ENCODE results near the gene LRRC36. TPM values are rescaled to one million over a fixed set of nuclear protein-coding genes. Genes with fewer than 3 reads are reported as not detected.

Gene LRRC36
- total RNA-seq, 3 donors from 2014 or later (not counting 1 experiment from before 2014, with no cell fraction given) = not detected

GRCh38 chr16:67296420-67296819 is 30.2 kb upstream of the LRRC36 start:
- peaks cover 11% of the 10 kb centered on the region for H3K4me1 ChIP-seq (ENCODE audit: control insufficient read depth, insufficient read depth, low read length)
- WGBS (ENCODE audit: insufficient coverage) = 77% methylated on average over 2 of the region's 3 CpGs
- no peaks in the 10 kb centered on the region for H3K9me3 ChIP-seq (ENCODE audit: control insufficient read depth, insufficient read depth, low read length)
- DNase-seq = no peak
- Mint-ChIP-seq H3K4me1 (peaks cover 6 to 7% of the 10 kb centered on the region in 2 donors), H3K27ac (no peak overlapping the region), H3K9me3 (no peaks in the 10 kb centered on the region), H3K36me3 (no peaks in the 10 kb centered on the region), H3K4me3 (no peak overlapping the region), H3K27me3 (ENCODE audit: low read depth in 2 of 2) (no peaks in the 10 kb centered on the region)
- no peak for TF ChIP-seq CTCF (IDR thresholded peaks at IDR 0.05)
- no peak for ATAC-seq
- no peak overlapping the region for H3K4me3 ChIP-seq (ENCODE audit: low read length)
- no peak overlapping the region for H3K27ac ChIP-seq (ENCODE audit: low read length)
- H3K36me3 ChIP-seq (ENCODE audit: control insufficient read depth, insufficient read depth, low read length) = no peaks in the 10 kb centered on the region
- H3K27me3 ChIP-seq (ENCODE audit: control insufficient read depth, insufficient read depth, low read length) = no peaks in the 10 kb centered on the region
- intact Hi-C loops (cut with micrococcal nuclease) = no loop called here

- intact Hi-C loops (cut with micrococcal nuclease) = no loop called here
- no peak for TF ChIP-seq CTCF (IDR thresholded peaks at IDR 0.05)
- Histone ChIP-seq H3K27ac (ENCODE audit: low read length) (no peak overlapping the region), H3K36me3 (ENCODE audit: control insufficient read depth, insufficient read depth, low read length) (no peaks in the 10 kb centered on the region), H3K4me3 (ENCODE audit: low read length) (no peak overlapping the region), H3K27me3 (ENCODE audit: control insufficient read depth, insufficient read depth, low read length) (no peaks in the 10 kb centered on the region), H3K4me1 (ENCODE audit: control insufficient read depth, insufficient read depth, low read length) (peaks cover 11% of the 10 kb centered on the region), H3K9me3 (ENCODE audit: control insufficient read depth, insufficient read depth, low read length) (no peaks in the 10 kb centered on the region)
- Mint-ChIP-seq H3K9me3 (no peaks in the 10 kb centered on the region), H3K4me3 (no peak overlapping the region), H3K4me1 (peaks cover 6 to 7% of the 10 kb centered on the region in 2 donors), H3K27ac (no peak overlapping the region), H3K27me3 (ENCODE audit: low read depth in 2 of 2) (no peaks in the 10 kb centered on the region), H3K36me3 (no peaks in the 10 kb centered on the region)
- WGBS (ENCODE audit: insufficient coverage) = 91% methylated on average over 9 of the region's 9 CpGs
- DNase-seq = no peak
- no peak for ATAC-seq
Observed at GRCh38 chr16:67298277-67298676, 28.3 kb upstream of the LRRC36 start.

GRCh38 chr16:67299269-67299668 is 27.3 kb upstream of the LRRC36 start:
- 92% methylated on average over 15 of the region's 15 CpGs for WGBS (ENCODE audit: insufficient coverage)
- no peak overlapping the region for H3K4me3 ChIP-seq (ENCODE audit: low read length)
- peaks cover 7% of the 10 kb centered on the region for H3K4me1 ChIP-seq (ENCODE audit: control insufficient read depth, insufficient read depth, low read length)
- DNase-seq (no peak), ATAC-seq (no peak)
- H3K27ac ChIP-seq (ENCODE audit: low read length) = no peak overlapping the region
- no peak for TF ChIP-seq CTCF (IDR thresholded peaks at IDR 0.05)
- H3K36me3 ChIP-seq (ENCODE audit: control insufficient read depth, insufficient read depth, low read length) = no peaks in the 10 kb centered on the region
- intact Hi-C loops (cut with micrococcal nuclease) = no loop called here
- H3K36me3 Mint-ChIP-seq = no peaks in the 10 kb centered on the region
- H3K9me3 Mint-ChIP-seq = no peaks in the 10 kb centered on the region
- no peaks in the 10 kb centered on the region for H3K27me3 Mint-ChIP-seq (ENCODE audit: low read depth in 2 of 2)
- H3K4me3 Mint-ChIP-seq = no peak overlapping the region
- H3K9me3 ChIP-seq (ENCODE audit: control insufficient read depth, insufficient read depth, low read length) = no peaks in the 10 kb centered on the region
- no peak overlapping the region for H3K27ac Mint-ChIP-seq
- H3K27me3 ChIP-seq (ENCODE audit: control insufficient read depth, insufficient read depth, low read length) = no peaks in the 10 kb centered on the region
- H3K4me1 Mint-ChIP-seq = peaks cover 6% of the 10 kb centered on the region in 2 donors

- intact Hi-C loops (cut with micrococcal nuclease) = no loop called here
- Histone ChIP-seq H3K4me1 (ENCODE audit: control insufficient read depth, insufficient read depth, low read length) (no peaks in the 10 kb centered on the region), H3K27ac (ENCODE audit: low read length) (no peak overlapping the region), H3K9me3 (ENCODE audit: control insufficient read depth, insufficient read depth, low read length) (no peaks in the 10 kb centered on the region), H3K4me3 (ENCODE audit: low read length) (no peak overlapping the region), H3K27me3 (ENCODE audit: control insufficient read depth, insufficient read depth, low read length) (no peaks in the 10 kb centered on the region), H3K36me3 (ENCODE audit: control insufficient read depth, insufficient read depth, low read length) (no peaks in the 10 kb centered on the region)
- Mint-ChIP-seq H3K27me3 (ENCODE audit: low read depth in 2 of 2) (no peaks in the 10 kb centered on the region), H3K4me1 (no peaks in the 10 kb centered on the region), H3K4me3 (no peak overlapping the region), H3K27ac (no peak overlapping the region), H3K36me3 (no peaks in the 10 kb centered on the region), H3K9me3 (no peaks in the 10 kb centered on the region)
- no peak for TF ChIP-seq CTCF (IDR thresholded peaks at IDR 0.05)
- DNase-seq (no peak), ATAC-seq (no peak)
- 90% methylated on average over 10 of the region's 11 CpGs for WGBS (ENCODE audit: insufficient coverage)
Observed at GRCh38 chr16:67301080-67301782, 25.4 kb upstream of the LRRC36 start.
